Measurements from ENCODE around the gene ZNF785. TPM values are rescaled to one million over a fixed set of nuclear protein-coding genes. Genes with fewer than 3 reads are reported as not detected.
A peak's percentile ranks its signal among the peaks of the same experiment; 100 is the strongest.
"Not testable (repeated sequence)": the region's sequence is repeated elsewhere in the genome, so short reads cannot be mapped to it uniquely, and the experiment has no call there.

Gene ZNF785
- total and polyA plus RNA-seq, 2 of the 13 experiments (the other 11 are each of a cell fraction or from before 2014, with no cell fraction given): 0.01 TPM; not detected in 1

DNA sequence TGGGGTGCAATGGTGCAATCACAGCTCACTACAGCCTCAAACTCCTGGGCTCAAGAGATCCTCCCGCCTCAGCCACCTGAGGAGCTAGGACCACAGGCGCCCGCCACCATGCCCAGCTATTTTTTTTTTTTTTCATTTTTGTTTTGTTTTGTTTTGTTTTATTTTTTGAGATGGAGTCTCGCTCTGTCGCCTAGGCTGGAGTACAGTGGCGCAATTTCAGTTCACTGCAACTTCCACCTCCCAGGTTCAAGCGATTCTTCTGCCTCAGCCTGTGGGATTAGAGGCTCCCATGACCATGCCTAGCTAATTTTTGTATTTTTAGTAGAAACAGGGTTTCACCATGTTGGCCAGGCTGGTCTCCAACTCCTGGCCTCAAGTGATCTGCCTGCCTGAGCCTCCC is 47.0 kb upstream of the ZNF785 start:
- in situ Hi-C loops (cut with HindIII; ENCODE audit: extremely low pct_ligation_motif_present, low pct_unique_long_range_greater_than_20kb): loop anchor here (25.0 kb wide), 1 partner anchor 545 kb away; the partner anchor contains the start of genes PPP4C, TBX6 and YPEL3
- H3K27ac ChIP-seq (ENCODE audit: extremely low read length, insufficient read depth, low read length); intact Hi-C loops (cut with micrococcal nuclease; ENCODE audit: unreplicated experiment): not testable (repeated sequence)

DNA sequence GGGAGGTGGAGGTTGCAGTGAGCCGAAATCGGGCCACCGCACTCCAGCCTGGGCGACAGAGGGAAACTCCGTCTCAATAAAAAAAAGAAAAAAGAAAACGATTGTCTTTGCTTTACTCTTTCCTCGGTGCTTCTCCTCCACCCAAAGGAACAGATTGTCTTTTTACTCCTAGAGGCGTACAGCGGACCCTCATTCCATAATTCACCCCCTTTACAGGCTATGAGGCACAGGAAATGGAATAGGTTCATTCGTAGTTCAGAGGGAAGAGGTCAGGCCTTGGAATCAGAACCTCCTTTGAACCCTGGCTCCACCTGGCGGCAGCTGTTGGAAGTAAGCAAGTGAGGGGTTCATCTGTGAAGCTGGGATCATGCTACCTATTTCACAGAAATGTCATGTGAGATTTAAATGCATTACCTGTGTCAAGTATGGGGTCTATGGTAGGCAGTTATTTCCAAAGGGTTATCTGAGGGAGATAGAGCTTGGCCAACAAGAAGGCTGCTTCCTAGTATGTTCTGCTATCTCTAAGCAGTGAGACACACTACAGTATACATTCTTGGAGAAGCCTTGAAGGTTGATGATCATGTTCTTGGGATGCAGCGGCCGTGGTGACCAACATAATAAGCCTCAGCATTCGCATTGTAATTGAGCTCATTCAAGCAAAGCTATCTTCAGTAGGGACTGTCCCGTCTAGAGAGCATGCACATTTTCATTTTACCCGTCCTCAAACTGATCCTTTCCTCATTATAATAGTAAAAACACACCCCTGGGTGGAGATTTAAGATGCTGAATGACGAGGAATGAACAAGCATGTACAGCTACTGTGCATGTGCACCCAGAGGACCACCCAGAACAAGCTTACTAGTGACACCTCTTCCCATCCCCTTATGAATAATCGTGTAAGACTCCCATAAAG is 43.4 kb upstream of the ZNF785 start:
- no peaks in the 10 kb centered on the region for H3K27me3 ChIP-seq (ENCODE audit: control insufficient read depth in 1 of 2, insufficient read depth in 2 of 2, low read length in 2 of 2)
- no TSS peak for BruUV-seq (replicated peaks)
- no peaks in the 10 kb centered on the region for H3K9me3 ChIP-seq (ENCODE audit: low read length)
- no peaks in the 10 kb centered on the region for H3K79me2 ChIP-seq (ENCODE audit: insufficient read depth, low read length)
- ChIA-PET CTCF (ENCODE audit: low intra/inter-chr PET ratio, low total read pairs) (interaction anchor here (0.8 to 1.8 kb wide), 11 partner anchors 9 to 275 kb away, joined by 3 to 8 read pairs (median 4); partner anchors contain the start of genes DCTPP1, FBRS, ZNF48 and ZNF689), POLR2A (interaction anchor here (0.6 to 1.6 kb wide), 6 partner anchors 20 to 199 kb away, joined by 3 to 5 read pairs (median 4); partner anchors contain the start of genes DCTPP1, FBRS, ZNF688 and ZNF747)
- H4K20me1 ChIP-seq (ENCODE audit: insufficient read depth, low read length): no peaks in the 10 kb centered on the region
- WGBS (ENCODE audit: low lambda C conversion rate): 23% methylated on average over 18 of the region's 18 CpGs
- peak overlapping the region in 2 of 3 experiments; percentile 18 to 40; a peak in 3 of 6 replicates for H3K4me3 ChIP-seq (replicated peaks in 1 of 3; ENCODE audit: insufficient read depth in 1 of 3, low read depth in 2 of 3, low read length in 3 of 3)
- FAIRE-seq (peak; percentile 92), ATAC-seq (peak; percentile 83), DNase-seq (ENCODE audit: low spot score) (peak; percentile 81)
- peak overlapping the region; percentile 94 for H2AFZ ChIP-seq (ENCODE audit: low read length)
- peaks cover 46% of the 10 kb centered on the region for H3K4me1 ChIP-seq (ENCODE audit: insufficient read depth, low read length)
- in situ Hi-C loops (cut with HindIII; ENCODE audit: extremely low pct_ligation_motif_present, low pct_unique_long_range_greater_than_20kb) (loop anchor here (25.0 kb wide), 1 partner anchor 542 kb away; the partner anchor contains the start of genes PPP4C, TBX6 and YPEL3), intact Hi-C loops (cut with micrococcal nuclease; ENCODE audit: unreplicated experiment) (loop anchor here (2.0 kb wide), 2 partner anchors 14 to 198 kb away; partner anchors contain the start of gene DCTPP1)
- no peak overlapping the region for H3K27ac ChIP-seq (ENCODE audit: extremely low read length, insufficient read depth, low read length)
- H3K9ac ChIP-seq (ENCODE audit: insufficient read depth, low read depth, low read length): 0 out of 2 replicates have a peak overlapping the region, but pooled peaks have one; percentile 39
- no peaks in the 10 kb centered on the region for H3K36me3 ChIP-seq (replicated peaks in 1 of 2; ENCODE audit: control insufficient read depth in 1 of 2, insufficient read depth in 2 of 2, low read length in 2 of 2)
- peak overlapping the region; percentile 69 for H3K4me2 ChIP-seq (ENCODE audit: low read depth, low read length)
- TF ChIP-seq, protein P1, sequence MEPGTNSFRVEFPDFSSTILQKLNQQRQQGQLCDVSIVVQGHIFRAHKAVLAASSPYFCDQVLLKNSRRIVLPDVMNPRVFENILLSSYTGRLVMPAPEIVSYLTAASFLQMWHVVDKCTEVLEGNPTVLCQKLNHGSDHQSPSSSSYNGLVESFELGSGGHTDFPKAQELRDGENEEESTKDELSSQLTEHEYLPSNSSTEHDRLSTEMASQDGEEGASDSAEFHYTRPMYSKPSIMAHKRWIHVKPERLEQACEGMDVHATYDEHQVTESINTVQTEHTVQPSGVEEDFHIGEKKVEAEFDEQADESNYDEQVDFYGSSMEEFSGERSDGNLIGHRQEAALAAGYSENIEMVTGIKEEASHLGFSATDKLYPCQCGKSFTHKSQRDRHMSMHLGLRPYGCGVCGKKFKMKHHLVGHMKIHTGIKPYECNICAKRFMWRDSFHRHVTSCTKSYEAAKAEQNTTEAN (CRISPR knock-in tag; conservative IDR thresholded peaks at IDR 0.05): no peak
- TF ChIP-seq ZNF251 (CRISPR knock-in tag; IDR thresholded peaks at IDR 0.05) (no peak), MYNN (CRISPR knock-in tag; IDR thresholded peaks at IDR 0.05; ENCODE audit: low read depth) (no peak; the same call in 1 of the 2 replicates), DPF2 (CRISPR knock-in tag; IDR thresholded peaks at IDR 0.05; ENCODE audit: borderline replicate concordance, low read depth) (no peak), SNAI1 (CRISPR knock-in tag; IDR thresholded peaks at IDR 0.05; ENCODE audit: borderline replicate concordance) (no peak), ZFP41 (CRISPR knock-in tag; IDR thresholded peaks at IDR 0.05; ENCODE audit: borderline replicate concordance) (no peak), ZNF510 (CRISPR knock-in tag; IDR thresholded peaks at IDR 0.05; ENCODE audit: low read depth) (no peak), GATAD2A (CRISPR knock-in tag; IDR thresholded peaks at IDR 0.05) (peak; percentile 78), NR2F2 (IDR thresholded peaks at IDR 0.05; ENCODE audit: borderline replicate concordance, low read depth) (0 out of 2 replicates have a peak, but pooled peaks have one; percentile 20), NR2F6 (IDR thresholded peaks at IDR 0.05) (peak; percentile 70), NR2F6 (CRISPR knock-in tag; IDR thresholded peaks at IDR 0.05) (peak; percentile 77), SNAPC2 (CRISPR knock-in tag; IDR thresholded peaks at IDR 0.05) (no peak), SOX5 (CRISPR knock-in tag; IDR thresholded peaks at IDR 0.05; ENCODE audit: borderline replicate concordance) (0 out of 2 replicates have a peak, but pooled peaks have one; percentile 20), ZNF18 (CRISPR knock-in tag; IDR thresholded peaks at IDR 0.05; ENCODE audit: insufficient replicate concordance) (no peak)

More for the DNA sequence above, 47.0 kb upstream of the ZNF785 start:
- H3K4me2 ChIP-seq (ENCODE audit: low read depth, low read length); H3K9me3 ChIP-seq (ENCODE audit: low read length); CTCF ChIA-PET (ENCODE audit: low intra/inter-chr PET ratio, low total read pairs); ATAC-seq; DNase-seq (ENCODE audit: low spot score); H3K9ac ChIP-seq (ENCODE audit: insufficient read depth, low read depth, low read length); H2AFZ ChIP-seq (ENCODE audit: low read length); H3K4me3 ChIP-seq (replicated peaks in 1 of 3; ENCODE audit: insufficient read depth in 1 of 3, low read depth in 2 of 3, low read length in 3 of 3); FAIRE-seq; BruUV-seq (replicated peaks); H4K20me1 ChIP-seq (ENCODE audit: insufficient read depth, low read length); H3K36me3 ChIP-seq (replicated peaks in 1 of 2; ENCODE audit: control insufficient read depth in 1 of 2, insufficient read depth in 2 of 2, low read length in 2 of 2); H3K27me3 ChIP-seq (ENCODE audit: control insufficient read depth in 1 of 2, insufficient read depth in 2 of 2, low read length in 2 of 2): not testable (repeated sequence)
- WGBS (ENCODE audit: low lambda C conversion rate): 75% methylated on average over 7 of the region's 7 CpGs
- POLR2A ChIA-PET: interaction anchor here (0.6 kb wide), 1 partner anchor 569 kb away, joined by 3 read pairs; no protein-coding TSS in a partner anchor
- Histone ChIP-seq H3K4me1 (ENCODE audit: insufficient read depth, low read length) (peaks cover 40% of the 10 kb centered on the region), H3K79me2 (ENCODE audit: insufficient read depth, low read length) (peaks cover 12% of the 10 kb centered on the region)
